T follicular helper cell (primary cell): Measurements from ENCODE around the gene IFNG-AS1.

Experiments
- DNase-seq: peaks from one replicate; pipeline ENCODE4 v3.0.0-alpha.2; 2020; ENCODE audit warnings: low read depth

Gene IFNG-AS1

DNA sequence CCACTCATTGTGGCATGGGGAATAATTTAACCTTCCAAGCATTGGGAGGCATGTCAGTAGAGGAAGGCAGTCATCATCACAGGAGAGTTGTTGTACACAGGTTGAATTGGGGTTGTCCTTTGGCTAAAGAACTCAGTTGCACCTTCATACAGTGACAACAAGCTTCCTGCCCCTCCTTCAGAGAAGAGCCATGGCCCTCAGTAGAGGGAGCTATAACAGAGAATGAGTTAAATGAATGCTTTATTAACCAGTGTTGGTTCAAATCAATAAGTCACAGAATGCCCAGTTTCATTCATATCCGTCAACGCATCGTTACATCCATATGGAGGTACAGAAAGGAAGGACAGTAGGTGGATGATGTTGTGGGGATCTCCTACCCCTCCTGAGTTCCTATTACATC, 4.8 kb downstream of the IFNG-AS1 start:
- no peak for DNase-seq

DNA sequence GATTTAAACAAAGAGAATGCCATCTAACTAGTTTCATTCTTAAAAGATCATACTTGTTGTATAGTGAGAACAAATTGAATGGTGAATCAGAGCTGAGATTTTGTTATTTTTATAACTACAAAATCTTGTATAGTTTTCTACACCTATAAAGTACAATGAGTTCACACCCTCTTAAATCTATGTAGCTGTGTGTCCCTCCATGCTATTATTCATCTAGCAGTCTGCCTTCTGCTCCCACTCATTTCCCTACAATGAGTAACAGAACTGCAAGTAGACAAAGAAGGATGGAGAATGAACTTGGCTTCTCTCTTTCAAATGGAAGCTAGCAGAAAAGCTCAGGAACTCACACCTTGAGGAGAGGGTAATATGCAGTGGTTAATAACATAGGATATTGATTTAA, 7.1 kb downstream of the IFNG-AS1 start:
- DNase-seq: no peak

GRCh38 chr12:67998379-67998778, 9.1 kb downstream of the IFNG-AS1 start:
- no peak for DNase-seq

- no peak for DNase-seq
Observed at GRCh38 chr12:67999244-67999643, 10.0 kb downstream of the IFNG-AS1 start.

GRCh38 chr12:68001486-68002466, 12.5 kb downstream of the IFNG-AS1 start:
- no peak for DNase-seq

DNA sequence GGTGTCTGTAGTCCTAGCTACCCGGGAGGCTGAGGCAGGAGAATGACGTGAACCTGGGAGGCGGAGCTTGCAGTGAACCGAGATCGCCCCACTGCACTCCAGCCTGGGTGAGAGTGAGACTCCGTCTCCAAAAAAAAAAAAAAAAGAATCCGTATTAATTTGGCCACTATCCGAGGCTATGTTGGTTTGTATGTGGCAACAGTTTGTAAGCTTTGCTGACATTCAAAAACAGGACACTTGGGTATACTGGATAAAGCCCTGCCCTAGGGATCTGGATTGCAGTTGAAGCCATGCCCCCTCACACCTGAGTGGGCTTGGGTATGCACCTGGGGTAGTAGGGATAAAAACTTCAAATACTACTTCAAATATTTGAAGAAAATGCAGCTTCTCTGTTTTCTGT, 14.5 kb downstream of the IFNG-AS1 start:
- DNase-seq: no peak

- DNase-seq: no peak
Observed at GRCh38 chr12:68007033-68007432, 17.8 kb downstream of the IFNG-AS1 start.

GRCh38 chr12:68007466-68007865, 18.2 kb downstream of the IFNG-AS1 start:
- DNase-seq: no peak

- no peak for DNase-seq
Observed at GRCh38 chr12:68011206-68011881, 22.1 kb downstream of the IFNG-AS1 start.

DNA sequence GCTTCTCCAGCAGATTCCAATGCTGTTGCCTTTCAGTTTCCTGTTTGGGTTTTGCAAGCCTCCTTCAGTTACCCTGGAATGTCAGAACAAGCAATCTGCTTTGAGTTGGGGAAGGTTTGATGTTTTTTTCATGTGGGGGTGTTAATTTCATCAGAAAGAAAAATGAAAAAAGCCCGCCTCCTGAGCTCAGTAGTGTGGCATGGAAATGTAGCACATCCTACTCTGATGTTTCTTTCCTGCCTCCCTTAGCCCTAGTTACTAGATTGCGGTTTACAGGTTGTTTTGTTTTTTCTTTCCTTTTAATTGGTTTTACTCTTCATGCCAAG, 22.6 kb downstream of the IFNG-AS1 start:
- DNase-seq: no peak

DNA sequence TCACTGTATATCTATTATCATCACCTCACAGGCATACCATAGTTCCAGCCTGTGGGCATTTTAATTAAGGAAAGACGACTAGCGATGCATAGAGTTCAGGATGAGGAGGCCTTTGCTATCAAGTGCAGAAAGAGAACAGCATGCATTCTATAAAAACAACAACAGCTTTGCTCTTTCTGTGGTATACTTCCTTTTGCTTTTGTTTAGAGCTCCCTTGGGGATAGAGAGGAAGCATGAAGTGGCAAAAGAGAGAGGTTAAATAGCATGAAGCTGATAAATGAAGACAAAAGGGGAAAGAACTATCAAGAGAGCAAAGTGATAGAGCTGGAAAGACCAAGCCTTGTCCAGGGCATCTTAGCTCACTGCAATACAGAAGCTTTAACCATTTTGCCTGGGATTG, 23.5 kb downstream of the IFNG-AS1 start:
- DNase-seq: no peak

- no peak for DNase-seq
Observed at GRCh38 chr12:68013181-68013580, 23.9 kb downstream of the IFNG-AS1 start.

DNA sequence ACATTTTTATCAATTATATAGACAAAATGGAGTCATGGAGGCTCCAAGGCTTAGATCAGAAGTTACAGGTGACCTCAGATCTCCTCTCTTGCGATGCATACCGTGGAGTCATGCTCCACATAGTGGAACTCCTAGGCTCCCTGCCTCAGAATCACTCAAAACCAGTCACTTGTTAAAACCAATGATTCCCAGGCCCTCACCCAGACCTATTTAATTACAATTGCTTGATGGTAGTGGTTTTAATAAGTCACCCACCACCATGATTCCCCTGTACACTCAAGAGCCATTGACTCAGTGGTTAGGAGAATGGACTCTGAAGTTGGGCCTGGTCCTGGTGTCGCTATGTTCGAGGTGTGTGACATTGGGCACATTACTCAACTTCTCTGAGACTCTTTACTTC, 26.9 kb downstream of the IFNG-AS1 start:
- DNase-seq: no peak

DNA sequence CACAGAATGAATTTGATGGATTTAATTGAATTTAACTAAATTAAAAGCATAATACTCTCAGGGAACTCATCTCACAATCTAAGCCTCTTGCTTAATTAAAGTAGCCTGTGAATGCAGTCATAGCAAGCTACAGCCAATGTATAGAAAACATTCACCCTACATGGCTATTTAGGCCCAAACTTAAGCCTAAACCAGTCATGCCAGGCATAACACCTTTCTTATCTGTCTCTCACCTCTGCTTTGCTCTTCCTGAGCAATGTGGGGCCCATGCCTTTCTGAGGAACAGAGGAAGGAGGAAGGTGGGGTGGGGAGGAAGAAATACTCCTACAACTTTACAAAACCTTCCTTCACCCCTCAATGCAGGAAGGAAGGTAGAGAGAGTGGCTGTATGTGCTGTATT, 29.1 kb downstream of the IFNG-AS1 start:
- DNase-seq: no peak

DNA sequence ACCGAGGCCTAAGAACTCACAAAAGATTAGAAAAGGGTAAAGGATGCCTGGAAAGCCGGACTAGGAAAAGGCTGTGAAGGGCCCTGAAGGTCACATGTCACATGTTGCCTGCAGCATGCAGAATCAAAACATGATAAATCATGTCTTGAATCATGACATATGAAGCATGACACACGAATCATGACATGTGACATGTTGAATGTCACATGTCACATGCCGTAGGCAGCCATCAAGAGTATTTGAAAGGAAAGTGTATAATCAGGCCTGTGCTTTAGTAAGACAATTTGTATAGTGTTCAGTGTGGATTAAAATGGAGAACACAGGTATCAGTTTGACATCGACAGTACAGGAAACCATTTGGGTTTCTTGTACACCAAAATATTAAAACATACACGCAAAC, 30.8 kb downstream of the IFNG-AS1 start:
- no peak for DNase-seq

GRCh38 chr12:68020699-68021098, 31.5 kb downstream of the IFNG-AS1 start:
- DNase-seq: no peak

GRCh38 chr12:68028647-68029046, 39.4 kb downstream of the IFNG-AS1 start:
- DNase-seq: no peak

- DNase-seq: no peak
Observed at GRCh38 chr12:68030248-68030647, 41.0 kb downstream of the IFNG-AS1 start.

DNA sequence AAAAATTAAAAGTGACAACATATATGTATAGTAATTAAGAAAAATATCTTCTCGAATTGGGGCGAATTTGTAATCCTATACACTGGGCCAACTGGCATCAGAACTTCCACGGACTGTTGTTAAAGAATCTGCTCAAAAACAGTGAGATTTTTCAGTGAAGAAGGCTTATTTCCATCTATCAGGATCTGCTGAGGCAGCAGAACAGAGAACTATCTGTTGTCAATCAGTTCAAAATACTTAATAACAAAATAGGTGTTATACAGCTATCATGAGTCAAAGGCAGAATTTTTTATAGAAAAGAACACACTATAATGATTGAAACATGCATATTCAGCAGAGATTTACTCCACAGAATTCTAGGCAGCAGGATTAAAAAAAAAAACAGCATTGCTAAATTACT, 41.9 kb downstream of the IFNG-AS1 start:
- no peak for DNase-seq

DNA sequence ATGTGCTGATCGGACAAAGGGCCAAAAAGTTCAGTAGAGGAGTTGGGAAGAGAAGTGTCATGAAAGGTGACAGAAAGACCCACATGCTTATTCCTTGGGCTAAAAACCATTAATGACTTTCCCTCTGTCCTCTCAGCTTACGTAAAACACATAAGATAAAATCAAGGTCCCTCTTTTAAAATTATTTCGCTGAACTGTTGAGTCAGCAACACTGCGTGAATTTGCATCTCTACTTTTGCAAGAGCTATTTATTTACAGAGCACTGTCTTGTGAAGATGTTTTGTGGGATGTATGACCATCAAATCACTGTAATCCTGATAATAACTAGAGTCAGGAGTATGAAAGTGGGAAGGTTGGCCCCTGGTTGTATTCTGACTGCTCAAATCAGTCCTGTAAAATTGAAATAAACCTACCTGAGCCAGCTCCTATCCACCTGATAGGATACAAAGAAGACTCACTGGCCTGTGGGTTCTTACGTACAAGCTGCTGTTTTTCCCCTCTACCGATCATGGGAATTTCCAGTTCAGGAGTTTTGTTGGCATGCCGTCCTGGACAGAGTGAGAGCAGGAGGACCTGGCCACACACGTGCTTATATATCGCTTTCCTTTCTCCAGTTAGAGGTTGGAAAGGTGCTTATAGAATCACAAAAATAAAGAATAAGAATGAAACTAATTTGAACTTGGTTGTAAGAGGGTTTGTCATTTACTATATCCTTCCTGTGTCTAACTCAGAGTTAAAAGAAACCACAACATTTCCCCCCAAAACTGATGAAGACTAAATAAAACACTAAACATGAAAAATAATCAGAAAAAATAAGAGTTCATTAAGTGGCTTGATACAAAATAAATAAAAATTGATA, 42.9 kb downstream of the IFNG-AS1 start:
- DNase-seq: no peak

DNA sequence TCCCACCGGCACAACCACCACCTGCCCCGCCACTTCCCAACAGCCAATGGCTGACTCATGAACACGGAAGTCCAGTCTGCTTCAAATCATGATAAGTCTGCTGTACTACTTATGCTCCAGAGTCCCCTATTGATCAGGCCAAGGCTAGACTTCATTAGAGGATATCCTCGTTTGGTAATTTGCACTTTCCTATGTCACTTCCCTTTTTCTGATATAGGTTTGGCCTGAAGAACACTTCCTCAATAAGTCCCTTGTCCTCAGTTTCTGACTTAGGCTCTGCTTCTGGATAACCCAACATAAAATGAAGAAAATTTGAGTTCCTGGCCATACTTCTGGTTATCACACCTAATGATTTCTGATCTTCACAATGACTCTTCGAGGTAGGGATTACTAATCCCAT, 45.3 kb downstream of the IFNG-AS1 start:
- no peak for DNase-seq

GRCh38 chr12:68036642-68037041, 47.4 kb downstream of the IFNG-AS1 start:
- no peak for DNase-seq
